OCI-M1 (cell line): Measurements from ENCODE around the gene HLA-B.
"Not testable (repeated sequence)": the region's sequence is repeated elsewhere in the genome, so short reads cannot be mapped to it uniquely, and the experiment has no call there.

Experiments
- DNase-seq: peaks from one replicate; lab custom pipeline; 2025; lab: John Stamatoyannopoulos, UW

The HLA-B gene

GRCh38 chr6:31383149-31383548 lies 26.2 kb upstream of the HLA-B start:
- DNase-seq = no peak

DNA sequence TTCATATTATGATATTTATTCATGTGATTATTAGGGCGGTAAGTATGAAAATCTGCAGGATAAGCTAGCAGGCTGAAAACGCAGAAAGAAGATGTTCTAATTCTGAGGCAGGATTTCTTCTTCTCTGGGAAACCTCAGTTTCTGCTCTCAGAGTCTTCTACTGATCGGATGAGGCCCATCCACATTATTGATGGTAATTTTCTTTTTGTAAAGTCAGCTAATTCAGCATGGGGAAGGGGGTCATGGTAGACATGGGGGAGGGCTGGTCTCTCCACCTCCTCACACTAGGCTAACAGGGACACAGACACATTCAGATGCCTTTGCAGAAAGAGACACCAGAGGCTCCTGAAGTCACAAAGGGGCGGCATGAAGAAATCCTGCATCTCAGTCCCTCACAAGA lies 24.7 kb upstream of the HLA-B start:
- no peak for DNase-seq

- DNase-seq = no peak
Observed at GRCh38 chr6:31379850-31380249, 22.9 kb upstream of the HLA-B start.

DNA sequence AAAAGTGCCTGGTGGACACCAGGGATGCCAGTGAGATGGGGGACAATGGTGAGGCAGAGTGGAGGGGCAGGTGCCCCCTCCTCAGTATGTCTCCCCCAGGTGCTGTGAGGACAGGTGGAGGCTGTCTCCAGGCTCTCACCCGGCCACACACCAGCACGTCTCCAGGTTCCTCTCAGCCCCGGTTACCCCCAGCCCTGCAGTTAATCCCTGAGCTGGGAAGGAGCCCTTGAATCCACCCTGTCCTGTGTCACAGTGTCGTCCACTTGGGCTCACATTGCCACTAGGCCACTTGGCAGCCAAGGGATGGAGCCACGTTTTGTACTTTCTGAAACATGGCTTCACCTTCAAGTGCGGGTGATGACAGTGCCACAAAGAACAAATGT lies 21.7 kb upstream of the HLA-B start:
- DNase-seq = no peak

GRCh38 chr6:31378062-31378720 lies 21.2 kb upstream of the HLA-B start:
- no peak for DNase-seq

DNA sequence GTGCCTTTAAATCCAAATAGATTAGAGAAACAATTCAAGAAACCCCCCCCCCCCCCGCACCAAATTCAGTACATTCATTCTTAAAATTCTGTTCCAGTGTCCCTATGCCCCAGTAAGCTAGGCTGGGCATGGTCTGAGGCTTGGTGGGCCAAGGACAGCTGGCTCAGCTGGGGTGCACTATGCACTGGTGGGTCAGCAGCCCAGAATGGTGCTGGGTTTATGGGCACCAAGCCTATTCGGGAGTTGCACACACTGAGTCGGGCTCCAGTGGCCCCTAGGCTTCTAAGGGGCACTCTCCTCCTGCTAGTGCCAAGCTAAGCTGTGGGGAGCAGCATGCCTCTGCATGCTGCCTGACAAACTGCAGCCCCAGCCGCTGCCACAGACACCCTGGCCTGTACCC lies 20.1 kb upstream of the HLA-B start:
- DNase-seq = no peak

DNA sequence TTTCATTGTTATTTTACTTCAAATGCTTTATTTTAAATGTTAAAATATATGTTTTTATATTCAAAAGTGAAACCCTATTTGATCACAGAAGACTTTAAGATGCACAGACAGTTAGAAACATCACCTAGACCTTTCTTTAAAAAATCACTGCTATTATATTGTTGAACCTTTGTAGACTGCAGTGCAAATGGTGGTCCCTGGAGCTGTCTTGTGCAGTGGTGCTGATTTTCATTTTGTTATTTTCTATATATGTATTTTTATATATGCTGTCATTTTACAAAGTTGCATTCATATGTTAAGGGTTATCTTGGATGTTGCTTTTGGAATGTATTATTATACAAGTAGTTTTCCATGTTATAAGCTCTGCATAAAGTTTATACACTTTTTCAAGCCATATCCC lies 18.7 kb upstream of the HLA-B start:
- DNase-seq = no peak

DNA sequence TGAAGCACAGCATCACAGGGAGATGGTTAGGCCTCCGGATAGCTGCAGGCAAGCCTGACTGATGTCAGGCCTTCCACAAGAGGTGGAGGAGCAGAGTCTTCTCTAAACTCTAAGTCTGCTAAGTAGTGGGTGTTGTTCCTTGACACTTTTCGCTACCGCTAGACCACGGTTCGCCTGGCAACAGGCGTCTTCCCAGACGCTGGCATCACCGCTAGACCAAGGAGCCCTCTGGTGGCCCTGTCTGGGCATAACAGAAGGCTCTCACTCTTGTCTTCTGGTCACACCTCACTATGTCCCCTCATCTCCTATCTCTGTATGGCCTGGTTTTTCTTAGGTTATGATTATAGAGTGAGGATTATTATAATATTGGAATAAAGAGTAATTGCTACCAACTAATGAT lies 17.1 kb upstream of the HLA-B start:
- DNase-seq = not testable (repeated sequence)

DNA sequence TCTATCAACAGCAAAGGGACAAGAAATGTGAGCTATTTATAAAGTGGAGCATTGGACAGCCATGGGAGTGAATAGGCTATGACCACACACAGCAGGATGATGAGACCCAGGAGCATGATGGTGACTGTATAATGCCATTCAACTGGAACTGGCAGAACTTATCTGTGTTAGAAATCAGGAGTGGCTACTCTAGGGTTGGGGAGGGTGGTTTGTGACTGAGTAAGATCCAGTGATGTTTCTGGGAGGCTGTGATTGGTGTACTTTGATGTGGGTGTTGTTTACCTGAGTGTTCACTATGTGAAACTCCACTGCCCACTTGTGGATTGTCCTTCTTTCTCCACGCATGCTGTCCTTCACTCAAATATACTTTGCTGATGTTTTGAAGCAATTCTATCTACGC lies 11.5 kb upstream of the HLA-B start:
- DNase-seq = no peak

GRCh38 chr6:31366693-31367470 lies 9.9 kb upstream of the HLA-B start:
- peak; percentile 96 for DNase-seq

GRCh38 chr6:31365864-31366263 lies 8.9 kb upstream of the HLA-B start:
- DNase-seq = no peak

DNA sequence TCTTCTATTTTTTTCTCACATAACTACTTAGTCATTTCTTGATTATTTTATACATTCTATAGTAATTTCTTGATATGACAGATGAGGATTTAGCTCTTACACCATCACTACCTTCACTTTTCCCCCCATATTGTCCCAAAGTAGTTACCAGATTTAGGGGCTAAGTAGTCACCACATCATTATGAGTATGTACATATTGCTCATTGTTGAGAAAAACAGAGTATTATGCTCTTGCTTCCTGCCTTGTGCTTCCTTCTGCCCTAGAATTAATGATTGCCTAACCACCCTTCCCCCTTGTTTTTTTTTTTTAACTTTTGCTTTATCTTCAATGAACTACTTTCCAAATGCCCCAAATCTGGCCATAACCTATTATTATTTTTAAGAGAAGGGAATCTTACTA lies 6.8 kb upstream of the HLA-B start:
- no peak for DNase-seq

- no peak for DNase-seq
Observed at GRCh38 chr6:31362751-31363150, 5.8 kb upstream of the HLA-B start.

GRCh38 chr6:31359581-31359980 lies 2.6 kb upstream of the HLA-B start:
- no peak for DNase-seq

- no peak for DNase-seq
Observed at GRCh38 chr6:31358302-31358701, 1.3 kb upstream of the HLA-B start.

GRCh38 chr6:31357886-31358285 lies 907 bp upstream of the HLA-B start:
- peak; percentile 65 for DNase-seq

GRCh38 chr6:31356216-31356945 lies 598 bp downstream of the HLA-B start:
- DNase-seq = peak; percentile 78

- DNase-seq = no peak
Observed at GRCh38 chr6:31355583-31355948, 1.4 kb downstream of the HLA-B start.

DNA sequence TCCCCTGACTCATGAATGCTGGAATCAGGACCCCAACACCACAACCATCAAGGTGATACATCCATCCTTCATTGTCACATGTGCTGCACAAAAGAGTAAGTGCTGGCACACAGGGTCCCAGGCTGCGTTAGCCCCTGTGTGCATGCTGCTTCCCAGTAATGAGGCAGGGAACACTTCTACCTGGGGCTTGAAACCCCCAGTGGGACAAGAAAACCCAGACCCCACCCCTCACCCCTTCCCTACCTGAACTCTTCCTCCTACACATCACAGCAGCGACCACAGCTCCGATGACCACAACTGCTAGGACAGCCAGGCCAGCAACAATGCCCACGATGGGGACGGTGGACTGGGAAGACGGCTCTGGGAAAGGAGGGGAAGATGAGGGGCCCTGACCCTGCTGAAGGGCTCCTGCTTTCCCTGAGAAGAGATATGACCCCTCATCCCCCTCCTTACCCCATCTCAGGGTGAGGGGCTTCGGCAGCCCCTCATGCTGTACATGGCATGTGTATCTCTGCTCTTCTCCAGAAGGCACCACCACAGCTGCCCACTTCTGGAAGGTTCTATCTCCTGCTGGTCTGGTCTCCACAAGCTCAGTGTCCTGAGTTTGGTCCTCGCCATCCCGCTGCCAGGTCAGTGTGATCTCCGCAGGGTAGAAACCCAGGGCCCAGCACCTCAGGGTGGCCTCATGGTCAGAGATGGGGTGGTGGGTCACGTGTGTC lies 2.0 kb downstream of the HLA-B start:
- no peak for DNase-seq

DNA sequence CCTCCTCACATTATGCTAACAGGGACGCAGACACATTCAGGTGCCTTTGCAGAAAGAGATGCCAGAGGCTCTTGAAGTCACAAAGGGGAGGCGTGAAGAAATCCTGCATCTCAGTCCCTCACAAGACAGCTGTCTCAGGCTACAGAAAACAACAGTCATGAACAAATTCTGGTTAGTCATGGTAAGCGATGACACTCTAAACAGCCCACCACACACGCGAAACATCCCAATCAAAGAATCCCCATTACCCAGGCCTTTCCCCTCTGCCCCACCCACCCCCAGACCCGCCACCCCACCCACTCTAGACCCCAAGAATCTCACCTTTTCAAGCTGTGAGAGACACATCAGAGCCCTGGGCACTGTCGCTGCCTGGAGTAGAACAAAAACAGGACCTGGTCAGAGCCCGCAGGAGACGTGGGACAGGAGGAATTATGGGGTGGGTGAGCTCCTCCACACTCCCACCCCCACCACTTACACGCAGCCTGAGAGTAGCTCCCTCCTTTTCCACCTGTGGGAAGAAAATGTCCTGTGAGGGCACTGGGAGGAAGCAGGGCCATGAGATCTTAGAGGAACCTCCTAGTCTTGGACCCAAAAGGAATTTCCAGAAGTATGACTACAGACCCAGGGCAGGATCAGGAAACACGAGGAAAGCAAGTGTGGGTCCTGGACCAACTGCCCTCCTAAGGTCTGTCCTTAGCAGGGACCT lies 2.7 kb downstream of the HLA-B start:
- no peak for DNase-seq

DNA sequence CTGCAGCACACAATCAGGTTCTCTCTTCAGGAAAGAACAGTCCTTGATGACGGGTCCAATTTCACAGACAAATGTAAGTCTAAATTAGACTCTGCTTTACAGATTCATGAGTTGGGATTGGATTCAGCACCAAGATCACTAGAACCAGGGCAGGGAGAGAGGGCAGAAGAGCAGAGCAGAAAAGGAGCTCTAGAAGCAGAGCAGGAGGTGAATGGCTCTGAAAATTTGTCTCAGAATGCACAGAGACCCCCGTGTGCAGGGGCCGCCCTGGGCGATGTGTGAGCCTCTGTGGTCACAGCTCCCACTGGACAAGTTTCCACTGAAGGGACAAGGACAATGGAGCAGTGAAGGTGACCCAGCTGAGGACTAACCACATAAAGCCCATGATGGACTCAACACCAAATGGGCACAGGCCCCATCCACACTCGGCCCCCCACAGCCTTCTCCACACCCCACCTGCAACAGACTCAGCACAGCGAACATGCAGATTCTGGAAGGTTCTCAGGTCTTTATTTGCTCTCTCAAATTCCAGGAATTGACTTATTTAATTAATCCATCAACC lies 3.5 kb downstream of the HLA-B start:
- DNase-seq = no peak
